ENCODE data around the gene UNC13A.

Gene UNC13A

DNA sequence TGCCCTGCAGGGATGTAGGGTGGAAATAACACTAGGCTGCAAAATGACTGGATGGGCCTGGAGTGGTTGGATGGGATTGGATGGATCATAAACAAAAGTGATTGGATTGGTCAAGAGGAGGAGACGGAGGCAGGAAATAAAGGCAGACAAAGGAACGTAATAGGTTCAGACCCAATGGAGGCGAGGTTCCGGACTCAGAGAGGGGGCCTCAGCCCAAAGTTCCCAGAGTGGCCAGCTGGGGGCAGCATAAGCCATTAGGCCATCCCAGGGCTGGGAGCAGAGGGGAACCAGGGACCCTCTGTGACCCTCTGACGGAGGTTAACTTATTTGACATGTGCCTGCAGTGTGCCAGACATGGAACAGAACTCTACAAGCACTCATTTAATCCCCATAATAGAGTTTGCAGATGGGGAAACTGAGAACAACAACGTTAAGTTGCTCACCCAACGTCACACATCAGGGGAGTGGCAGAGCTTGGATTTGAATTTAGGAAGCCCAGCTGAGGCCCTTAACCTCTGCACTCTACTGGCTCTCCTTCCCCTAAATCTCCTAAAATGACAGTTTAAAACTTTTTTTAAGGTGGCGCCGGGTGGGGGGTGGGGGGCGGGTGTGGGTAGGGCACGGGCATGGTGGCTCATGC is 15.8 kb upstream of the UNC13A start:
- intact Hi-C loops (cut with DNase I; ENCODE audit: low total_unique reads) = no loop called here
- Histone ChIP-seq H3K4me3 (no peak overlapping the region), H3K27me3 (peaks cover 0 to 38% of the 10 kb centered on the region in 2 donors), H3K27ac (no peak overlapping the region), H3K4me1 (no peaks in the 10 kb centered on the region), H3K9me3 (no peaks in the 10 kb centered on the region), H3K36me3 (no peaks in the 10 kb centered on the region)
- peak in 1 of 2 donors; percentile 44 for DNase-seq
- TF ChIP-seq, protein P1, sequence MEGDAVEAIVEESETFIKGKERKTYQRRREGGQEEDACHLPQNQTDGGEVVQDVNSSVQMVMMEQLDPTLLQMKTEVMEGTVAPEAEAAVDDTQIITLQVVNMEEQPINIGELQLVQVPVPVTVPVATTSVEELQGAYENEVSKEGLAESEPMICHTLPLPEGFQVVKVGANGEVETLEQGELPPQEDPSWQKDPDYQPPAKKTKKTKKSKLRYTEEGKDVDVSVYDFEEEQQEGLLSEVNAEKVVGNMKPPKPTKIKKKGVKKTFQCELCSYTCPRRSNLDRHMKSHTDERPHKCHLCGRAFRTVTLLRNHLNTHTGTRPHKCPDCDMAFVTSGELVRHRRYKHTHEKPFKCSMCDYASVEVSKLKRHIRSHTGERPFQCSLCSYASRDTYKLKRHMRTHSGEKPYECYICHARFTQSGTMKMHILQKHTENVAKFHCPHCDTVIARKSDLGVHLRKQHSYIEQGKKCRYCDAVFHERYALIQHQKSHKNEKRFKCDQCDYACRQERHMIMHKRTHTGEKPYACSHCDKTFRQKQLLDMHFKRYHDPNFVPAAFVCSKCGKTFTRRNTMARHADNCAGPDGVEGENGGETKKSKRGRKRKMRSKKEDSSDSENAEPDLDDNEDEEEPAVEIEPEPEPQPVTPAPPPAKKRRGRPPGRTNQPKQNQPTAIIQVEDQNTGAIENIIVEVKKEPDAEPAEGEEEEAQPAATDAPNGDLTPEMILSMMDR (IDR thresholded peaks at IDR 0.05) = peak; percentile 67 to 71

DNA sequence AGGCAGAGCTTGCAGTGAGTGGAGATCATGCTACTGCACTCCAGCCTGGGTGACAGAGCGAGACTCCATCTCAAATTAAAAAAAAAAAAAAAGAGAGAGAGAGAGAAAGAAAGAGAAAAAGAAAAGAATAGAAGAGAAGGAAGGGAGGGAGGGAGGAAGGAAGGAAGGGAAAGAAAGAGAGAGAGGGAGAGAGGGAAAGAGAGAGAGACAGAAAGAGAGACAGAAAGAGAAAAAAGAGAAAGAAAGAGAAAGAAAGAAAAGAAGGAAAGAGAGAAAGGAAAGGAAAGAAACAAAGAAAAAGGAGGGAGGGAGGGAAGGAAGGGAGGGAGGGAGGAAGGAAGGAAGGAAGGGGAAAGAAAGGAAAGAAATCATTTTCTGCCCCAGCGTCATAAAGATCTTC is 7.0 kb upstream of the UNC13A start:
- Histone ChIP-seq H3K36me3 (no peaks in the 10 kb centered on the region), H3K27me3 (peaks cover 0 to 47% of the 10 kb centered on the region in 2 donors), H3K27ac (no peak overlapping the region), H3K4me1 (no peaks in the 10 kb centered on the region), H3K9me3 (no peaks in the 10 kb centered on the region), H3K4me3 (no peak overlapping the region)
- TF ChIP-seq, protein P1 (IDR thresholded peaks at IDR 0.05) = no peak
- intact Hi-C loops (cut with DNase I; ENCODE audit: low total_unique reads) = no loop called here
- no peak for DNase-seq

DNA sequence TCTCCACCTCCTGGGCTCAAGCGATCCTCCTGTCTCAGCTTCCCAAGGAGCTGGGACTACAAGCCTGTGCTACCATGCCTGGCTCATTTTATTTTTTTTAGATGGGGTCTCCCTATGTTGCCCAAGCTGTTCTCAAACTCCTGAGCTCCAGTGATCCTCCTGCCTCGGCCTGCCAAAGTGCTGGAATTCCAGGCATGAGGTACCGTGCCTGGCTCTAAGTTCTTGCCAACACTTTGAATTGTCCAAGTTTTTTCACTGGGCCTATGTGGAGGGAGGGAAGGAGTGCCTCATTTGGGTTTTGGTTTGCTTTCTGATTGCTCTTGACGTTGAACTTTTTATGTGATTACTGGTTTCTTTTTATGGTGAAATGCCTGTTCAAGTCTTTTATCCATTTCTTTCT is 4.4 kb upstream of the UNC13A start:
- H3K27me3 ChIP-seq = peaks cover 0 to 53% of the 10 kb centered on the region in 2 donors
- no peak overlapping the region for H3K27ac ChIP-seq
- H3K4me1 ChIP-seq = peaks cover 0 to 15% (median 7%) of the 10 kb centered on the region in 4 donors
- DNase-seq = no peak
- H3K36me3 ChIP-seq = no peaks in the 10 kb centered on the region
- intact Hi-C loops (cut with DNase I; ENCODE audit: low total_unique reads) = no loop called here
- H3K4me3 ChIP-seq = no peak overlapping the region
- no peaks in the 10 kb centered on the region for H3K9me3 ChIP-seq
- TF ChIP-seq, protein P1 (IDR thresholded peaks at IDR 0.05) = no peak

DNA sequence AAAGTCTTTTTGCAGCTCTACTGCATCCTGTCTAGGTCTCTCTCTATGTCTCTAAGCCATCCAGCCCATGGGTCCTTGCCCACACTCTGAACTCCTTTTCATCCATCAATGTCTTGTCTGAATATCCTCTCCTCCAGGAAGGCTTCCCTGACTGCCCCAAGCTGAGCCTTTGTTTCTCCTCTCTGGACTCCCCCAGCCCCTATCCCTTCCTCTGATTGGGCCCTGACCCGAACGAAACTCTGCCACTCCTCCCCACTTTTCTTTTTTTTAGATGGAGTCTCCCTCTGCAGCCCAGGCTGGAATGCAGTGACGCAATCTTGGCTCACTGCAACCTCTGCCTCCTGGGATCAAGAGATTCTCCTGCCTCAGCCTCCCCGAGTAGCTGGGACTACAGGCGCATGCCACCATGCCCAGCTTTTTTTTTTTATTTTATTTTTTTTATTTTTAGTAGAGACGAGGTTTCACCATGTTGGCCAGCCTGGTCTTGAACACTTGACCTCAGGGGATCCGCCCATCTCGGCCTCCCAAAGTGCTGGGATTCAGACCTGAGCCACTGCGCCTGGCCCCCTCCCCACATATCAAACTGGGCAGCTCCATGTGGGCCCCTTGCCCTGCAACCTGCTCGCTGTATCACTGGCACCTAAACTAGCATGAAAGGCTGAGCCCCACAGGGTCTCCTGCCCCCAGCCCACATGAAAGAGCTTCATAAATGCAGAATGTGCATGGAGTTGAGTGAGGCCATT is 870 bp upstream of the UNC13A start:
- TF ChIP-seq, protein P1 (IDR thresholded peaks at IDR 0.05) = no peak
- Histone ChIP-seq H3K9me3 (no peaks in the 10 kb centered on the region), H3K4me1 (peaks cover 7 to 34% (median 22%) of the 10 kb centered on the region in 4 donors), H3K27ac (no peak overlapping the region), H3K36me3 (no peaks in the 10 kb centered on the region), H3K4me3 (no peak overlapping the region), H3K27me3 (peaks cover 0 to 75% of the 10 kb centered on the region in 2 donors)
- intact Hi-C loops (cut with DNase I; ENCODE audit: low total_unique reads) = no loop called here
- no peak for DNase-seq

DNA sequence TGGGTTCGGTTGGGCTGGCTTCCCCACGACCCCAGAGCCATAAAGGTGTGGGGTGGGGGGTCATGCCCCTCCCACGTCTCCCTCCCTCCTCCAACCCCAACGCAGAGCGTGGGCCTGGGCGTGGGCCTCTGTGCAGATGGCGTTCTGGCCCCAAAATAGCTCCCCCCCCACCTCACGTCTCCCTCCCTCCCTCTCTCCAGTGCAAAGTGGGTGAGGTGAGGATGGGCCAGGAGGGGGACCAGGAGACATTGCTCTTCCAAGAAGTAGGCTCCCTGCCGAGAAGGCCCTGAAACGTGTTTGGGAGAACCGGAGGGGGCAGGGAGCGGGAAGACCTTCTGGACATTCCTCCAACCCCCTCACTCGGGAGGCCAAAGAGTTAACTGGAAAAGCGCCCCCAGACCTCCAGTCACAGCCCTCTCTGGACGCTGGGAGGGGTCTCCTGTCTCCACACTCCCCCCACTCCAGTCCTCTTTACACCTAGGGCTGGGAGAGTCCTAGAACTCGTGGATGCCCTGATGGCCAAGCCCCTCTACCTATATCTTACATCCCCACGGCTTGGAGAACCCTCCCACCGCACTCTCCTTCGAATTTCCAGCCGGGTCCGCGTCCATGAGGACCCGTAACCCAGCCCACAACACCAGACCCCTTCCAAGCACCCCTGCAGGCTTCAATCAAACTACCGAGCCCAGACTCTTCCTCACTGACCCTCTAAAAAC is 855 bp downstream of the UNC13A start:
- TF ChIP-seq, protein P1 (IDR thresholded peaks at IDR 0.05) = no peak
- Histone ChIP-seq H3K36me3 (no peaks in the 10 kb centered on the region), H3K4me1 (peaks cover 7 to 34% (median 22%) of the 10 kb centered on the region in 4 donors), H3K9me3 (no peaks in the 10 kb centered on the region), H3K4me3 (peak overlapping the region in 1 of 2 donors; percentile 27), H3K27me3 (peaks cover 0 to 73% of the 10 kb centered on the region in 2 donors), H3K27ac (no peak overlapping the region)
- intact Hi-C loops (cut with DNase I; ENCODE audit: low total_unique reads) = no loop called here
- DNase-seq = no peak

All from tibial artery (tissue), 4 donors.